GM21360 (cell line): Measurements from ENCODE around the gene RSL24D1.
"Not testable (repeated sequence)": the region's sequence is repeated elsewhere in the genome, so short reads cannot be mapped to it uniquely, and the experiment has no call there.

ENCODE experiments used
- ATAC-seq: cut with Tn5 transposase; IDR thresholded peaks from one replicate; pipeline ENCODE4 v1.9.1; 2021; ENCODE audit warnings: mild to moderate bottlenecking, moderate library complexity; ENCODE audit not compliant: unreplicated experiment

RSL24D1 gene

GRCh38 chr15:55220606-55221005 lies 23.9 kb upstream of the RSL24D1 start:
- ATAC-seq = no peak

GRCh38 chr15:55218056-55218455 lies 21.3 kb upstream of the RSL24D1 start:
- no peak for ATAC-seq

- no peak for ATAC-seq
These were observed 7.7 kb upstream of the RSL24D1 start for GRCh38 chr15:55204464-55204863.

GRCh38 chr15:55202206-55202605 lies 5.5 kb upstream of the RSL24D1 start:
- ATAC-seq = no peak

- ATAC-seq = no peak
These were observed 2.0 kb upstream of the RSL24D1 start for GRCh38 chr15:55198706-55199105.

- ATAC-seq = no peak
These were observed 978 bp upstream of the RSL24D1 start for GRCh38 chr15:55197719-55198118.

GRCh38 chr15:55197362-55197705 lies 593 bp upstream of the RSL24D1 start:
- ATAC-seq = peak; percentile 7

- ATAC-seq = no peak
These were observed 745 bp downstream of the RSL24D1 start for GRCh38 chr15:55195996-55196395.

GRCh38 chr15:55194256-55194655 lies 2.5 kb downstream of the RSL24D1 start:
- ATAC-seq = no peak

GRCh38 chr15:55186331-55186730 lies 10.4 kb downstream of the RSL24D1 start:
- ATAC-seq = no peak

- ATAC-seq = no peak
These were observed 13.1 kb downstream of the RSL24D1 start for GRCh38 chr15:55183679-55184078.

- ATAC-seq = no peak
These were observed 17.6 kb downstream of the RSL24D1 start for GRCh38 chr15:55179141-55179540.

- no peak for ATAC-seq
These were observed 26.4 kb downstream of the RSL24D1 start for GRCh38 chr15:55170361-55170760.

- peak; percentile 95 for ATAC-seq
These were observed 28.3 kb downstream of the RSL24D1 start for GRCh38 chr15:55168350-55168974.

- no peak for ATAC-seq
These were observed 32.5 kb downstream of the RSL24D1 start for GRCh38 chr15:55164284-55164683.

GRCh38 chr15:55151631-55152030 lies 45.1 kb downstream of the RSL24D1 start:
- no peak for ATAC-seq

GRCh38 chr15:55143132-55143531 lies 53.6 kb downstream of the RSL24D1 start:
- not testable (repeated sequence) for ATAC-seq

GRCh38 chr15:55133972-55134371 lies 62.8 kb downstream of the RSL24D1 start:
- no peak for ATAC-seq

- ATAC-seq = no peak
These were observed 64.1 kb downstream of the RSL24D1 start for GRCh38 chr15:55132672-55133071.
